Tibial nerve (tissue), 4 donors: ENCODE measurements around the gene BAG5.

Source experiments
- EP300 ChIP-seq, 2 donors: sonication (generic); formaldehyde crosslinking; IDR thresholded peaks; one replicate each; pipeline ENCODE4 v1.6.1; 2017; ENCODE audit warnings: antibody characterized with exemption in 2 of 2, mild to moderate bottlenecking in 1 of 2
- POLR2A ChIP-seq, 2 donors: fragments of 450-650 bp; IDR thresholded peaks; one replicate each; pipeline ENCODE4 v1.6.1; 2017; ENCODE audit warnings: antibody characterized with exemption in 2 of 2, mild to moderate bottlenecking in 2 of 2, moderate library complexity in 2 of 2
- TF ChIP-seq, protein P1 (sequence below), 5 experiments: fragments of 200-600 bp in 3 of 5; fragments of 450-650 bp in 2 of 5; sonication (generic) in 3 of 5; IDR thresholded peaks; one replicate each; pipeline ENCODE4 v1.5.1; 2016 to 2019; ENCODE audit warnings: antibody characterized with exemption in 5 of 5, mild to moderate bottlenecking in 3 of 5, moderate library complexity in 2 of 5

DNA sequence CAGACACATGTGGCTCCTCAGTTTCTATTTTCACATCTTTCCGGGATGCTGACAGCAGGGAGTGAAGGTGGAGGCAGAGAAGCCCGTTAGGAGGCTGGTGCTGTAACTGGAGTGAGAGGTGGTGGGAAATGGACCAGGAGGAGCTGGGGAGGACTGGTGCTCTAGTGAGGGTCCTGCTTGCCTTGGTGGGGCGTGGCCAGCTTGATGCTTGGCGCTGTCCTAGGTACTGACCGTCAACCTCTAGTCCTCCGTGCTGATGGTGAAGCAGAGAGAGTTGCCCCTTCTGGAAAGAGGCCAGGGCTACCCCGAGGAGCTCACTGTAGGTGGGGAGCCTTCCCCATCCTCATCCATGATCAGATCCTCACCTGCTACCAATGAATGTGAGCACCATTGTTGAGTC, 32.1 kb downstream of the BAG5 start:
- TF ChIP-seq, protein P1, sequence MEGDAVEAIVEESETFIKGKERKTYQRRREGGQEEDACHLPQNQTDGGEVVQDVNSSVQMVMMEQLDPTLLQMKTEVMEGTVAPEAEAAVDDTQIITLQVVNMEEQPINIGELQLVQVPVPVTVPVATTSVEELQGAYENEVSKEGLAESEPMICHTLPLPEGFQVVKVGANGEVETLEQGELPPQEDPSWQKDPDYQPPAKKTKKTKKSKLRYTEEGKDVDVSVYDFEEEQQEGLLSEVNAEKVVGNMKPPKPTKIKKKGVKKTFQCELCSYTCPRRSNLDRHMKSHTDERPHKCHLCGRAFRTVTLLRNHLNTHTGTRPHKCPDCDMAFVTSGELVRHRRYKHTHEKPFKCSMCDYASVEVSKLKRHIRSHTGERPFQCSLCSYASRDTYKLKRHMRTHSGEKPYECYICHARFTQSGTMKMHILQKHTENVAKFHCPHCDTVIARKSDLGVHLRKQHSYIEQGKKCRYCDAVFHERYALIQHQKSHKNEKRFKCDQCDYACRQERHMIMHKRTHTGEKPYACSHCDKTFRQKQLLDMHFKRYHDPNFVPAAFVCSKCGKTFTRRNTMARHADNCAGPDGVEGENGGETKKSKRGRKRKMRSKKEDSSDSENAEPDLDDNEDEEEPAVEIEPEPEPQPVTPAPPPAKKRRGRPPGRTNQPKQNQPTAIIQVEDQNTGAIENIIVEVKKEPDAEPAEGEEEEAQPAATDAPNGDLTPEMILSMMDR (IDR thresholded peaks at IDR 0.05): no peak
- no peak for TF ChIP-seq POLR2A (IDR thresholded peaks at IDR 0.05)
- no peak for TF ChIP-seq EP300 (IDR thresholded peaks at IDR 0.05)
